Measurements from ENCODE around the gene SGCA.

SGCA gene

DNA sequence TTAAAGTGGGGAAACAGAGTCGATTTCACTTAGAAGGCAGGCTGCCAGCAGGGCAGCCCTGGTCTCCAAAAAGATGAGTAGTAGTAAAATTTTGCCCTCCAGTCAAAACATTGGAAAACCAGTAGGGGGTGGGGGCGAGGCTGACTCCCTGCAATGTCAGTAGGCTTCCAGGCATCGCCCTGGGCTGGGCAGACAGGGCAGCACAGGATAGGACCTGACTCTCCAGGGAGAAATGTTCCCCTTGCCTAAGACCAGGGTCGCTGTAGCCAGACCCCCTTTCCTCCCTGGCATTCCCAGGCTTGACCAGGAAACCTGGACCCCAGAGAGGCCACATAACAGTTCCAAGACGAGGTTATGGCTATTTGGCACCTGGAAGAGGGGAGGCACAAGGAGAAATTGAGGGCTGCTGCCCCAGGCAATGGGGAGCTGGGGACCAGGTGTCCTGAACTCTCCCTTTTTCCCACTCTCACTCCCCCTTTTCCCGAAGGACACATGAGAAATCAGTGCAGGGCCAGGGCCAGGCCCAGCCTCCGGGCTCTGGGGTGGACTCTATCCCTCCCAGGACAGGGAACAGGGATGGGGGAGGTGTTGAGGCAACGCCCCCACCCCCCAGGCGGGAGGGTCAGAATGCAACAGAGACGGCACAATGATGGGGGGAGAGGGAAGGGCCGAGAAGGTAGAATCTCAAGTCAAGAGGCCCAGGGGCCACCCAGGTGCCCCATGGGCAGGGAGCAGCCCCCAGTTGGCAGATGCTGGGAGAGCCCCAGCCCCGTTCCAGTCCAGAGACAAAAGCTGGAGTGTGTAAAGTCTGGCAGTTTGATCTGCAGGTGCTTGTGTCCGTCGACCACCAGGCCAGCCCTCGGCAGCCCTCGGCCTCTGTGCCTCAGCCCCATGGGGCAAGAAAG is 31.3 kb upstream of the SGCA start:
- DNase-seq = no peak

DNA sequence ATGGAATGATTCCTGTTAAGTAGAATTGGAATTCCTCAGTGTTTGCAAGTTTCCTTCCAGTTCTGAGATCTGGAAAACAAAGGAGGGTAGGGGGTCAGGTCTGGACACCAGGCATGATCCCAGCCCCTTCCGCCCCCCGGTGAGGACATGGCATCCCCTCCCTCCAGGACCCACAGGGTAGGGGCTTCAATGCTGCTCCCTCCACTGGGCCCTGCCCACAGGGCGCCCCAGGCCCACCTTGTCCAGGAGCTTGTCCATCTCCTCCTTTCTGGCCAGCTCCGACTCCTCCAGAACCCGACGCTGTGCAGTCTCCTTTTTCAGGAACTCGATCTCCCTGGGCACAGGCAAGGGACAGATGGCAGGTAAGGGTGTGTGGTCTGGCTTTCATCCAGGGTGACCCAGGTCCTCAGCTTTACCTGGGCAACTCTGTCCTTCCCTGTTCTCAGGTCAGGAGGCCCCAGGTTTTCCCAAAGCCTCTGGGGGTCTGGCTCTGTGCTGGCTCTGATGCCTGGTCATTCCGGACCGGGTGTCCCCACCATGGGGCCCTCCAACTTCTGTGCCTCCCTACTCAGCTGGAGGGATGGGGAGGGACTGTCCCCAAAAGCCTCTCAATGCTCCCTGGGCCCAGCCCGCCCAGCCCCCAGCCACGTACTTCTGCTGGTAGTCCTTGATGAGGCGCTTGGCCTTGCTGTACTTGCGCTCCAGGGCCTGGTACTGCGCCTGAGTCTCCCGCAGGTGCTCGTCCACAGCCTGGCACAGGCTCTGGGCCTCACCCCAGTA is 30.3 kb upstream of the SGCA start:
- no peak for DNase-seq

DNA sequence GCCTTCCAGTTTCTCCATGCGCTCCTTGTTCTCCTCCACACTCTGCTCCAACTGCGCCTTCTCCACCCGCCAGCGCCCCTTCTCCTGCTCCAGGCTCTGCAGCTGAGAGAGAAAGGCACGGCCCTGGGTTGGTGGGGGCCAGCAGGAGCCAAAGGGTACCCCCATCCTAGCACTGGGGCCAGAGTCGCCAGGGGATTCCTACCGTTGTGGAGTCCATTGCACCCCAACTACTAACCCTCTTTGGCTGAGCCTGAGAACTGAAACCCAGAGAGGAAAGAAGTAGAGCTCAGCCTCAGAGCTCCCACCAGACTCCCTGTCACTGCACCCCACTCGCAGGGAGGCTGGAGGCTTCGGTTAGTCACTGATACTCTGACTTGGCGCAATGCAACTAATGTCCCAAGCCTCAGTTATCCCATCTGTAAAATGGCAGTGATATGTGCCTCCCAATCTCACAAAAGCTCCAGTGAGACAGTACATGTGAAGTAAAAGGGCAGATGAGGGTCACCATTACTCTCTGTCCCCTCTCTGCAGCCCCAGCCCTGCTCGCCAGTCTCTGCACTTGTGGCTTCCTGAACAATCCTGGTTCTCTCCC is 29.6 kb upstream of the SGCA start:
- no peak for DNase-seq

DNA sequence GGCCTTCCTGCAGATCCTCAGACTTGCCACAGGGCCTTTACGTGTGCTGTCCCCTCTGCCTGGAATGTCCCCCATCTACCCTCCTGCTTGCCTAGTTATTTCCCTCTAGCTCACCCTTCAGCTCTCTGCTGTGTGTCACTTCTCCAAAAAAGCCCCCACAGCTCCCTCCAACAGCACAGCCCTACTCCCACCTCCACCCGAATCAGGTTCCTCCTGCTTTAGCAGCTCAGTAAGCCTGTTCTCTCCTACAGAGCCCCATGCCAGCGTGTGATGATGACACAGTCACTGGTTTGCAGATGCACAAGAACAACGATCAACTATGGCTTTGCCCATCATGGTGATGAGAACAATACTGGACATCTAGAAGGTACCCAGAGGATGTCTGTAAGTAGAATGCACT is 28.8 kb upstream of the SGCA start:
- peak; percentile 70 to 85 (median 77) for DNase-seq

DNA sequence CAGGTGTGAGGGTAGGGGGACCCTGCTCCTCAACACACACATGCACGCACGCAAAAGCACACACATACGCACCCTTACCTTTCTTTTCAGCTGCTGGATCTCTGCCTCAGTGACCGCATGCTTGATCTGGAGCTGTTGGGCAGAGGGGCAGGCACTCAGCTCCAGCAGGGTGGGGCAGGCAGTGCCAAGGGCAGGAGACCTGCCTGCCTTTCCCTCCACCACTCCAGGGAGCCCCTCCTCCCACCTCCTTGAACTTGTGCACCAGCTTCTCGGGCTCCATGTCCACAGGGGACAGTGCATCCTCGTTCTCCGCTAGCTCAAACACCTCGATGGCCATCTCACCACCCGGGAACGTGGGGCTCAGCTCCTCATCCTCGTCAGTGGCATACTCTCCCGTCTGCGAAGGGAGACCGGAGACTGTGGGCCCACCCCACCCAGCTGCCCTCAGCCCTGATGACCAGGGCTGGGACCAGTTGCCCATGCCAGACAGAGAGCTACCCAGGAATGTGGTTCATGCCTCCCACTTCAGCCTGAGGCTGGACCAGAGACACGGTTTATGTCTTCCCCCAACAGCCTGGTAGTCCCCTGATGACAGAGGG is 26.5 kb upstream of the SGCA start:
- no peak for DNase-seq

DNA sequence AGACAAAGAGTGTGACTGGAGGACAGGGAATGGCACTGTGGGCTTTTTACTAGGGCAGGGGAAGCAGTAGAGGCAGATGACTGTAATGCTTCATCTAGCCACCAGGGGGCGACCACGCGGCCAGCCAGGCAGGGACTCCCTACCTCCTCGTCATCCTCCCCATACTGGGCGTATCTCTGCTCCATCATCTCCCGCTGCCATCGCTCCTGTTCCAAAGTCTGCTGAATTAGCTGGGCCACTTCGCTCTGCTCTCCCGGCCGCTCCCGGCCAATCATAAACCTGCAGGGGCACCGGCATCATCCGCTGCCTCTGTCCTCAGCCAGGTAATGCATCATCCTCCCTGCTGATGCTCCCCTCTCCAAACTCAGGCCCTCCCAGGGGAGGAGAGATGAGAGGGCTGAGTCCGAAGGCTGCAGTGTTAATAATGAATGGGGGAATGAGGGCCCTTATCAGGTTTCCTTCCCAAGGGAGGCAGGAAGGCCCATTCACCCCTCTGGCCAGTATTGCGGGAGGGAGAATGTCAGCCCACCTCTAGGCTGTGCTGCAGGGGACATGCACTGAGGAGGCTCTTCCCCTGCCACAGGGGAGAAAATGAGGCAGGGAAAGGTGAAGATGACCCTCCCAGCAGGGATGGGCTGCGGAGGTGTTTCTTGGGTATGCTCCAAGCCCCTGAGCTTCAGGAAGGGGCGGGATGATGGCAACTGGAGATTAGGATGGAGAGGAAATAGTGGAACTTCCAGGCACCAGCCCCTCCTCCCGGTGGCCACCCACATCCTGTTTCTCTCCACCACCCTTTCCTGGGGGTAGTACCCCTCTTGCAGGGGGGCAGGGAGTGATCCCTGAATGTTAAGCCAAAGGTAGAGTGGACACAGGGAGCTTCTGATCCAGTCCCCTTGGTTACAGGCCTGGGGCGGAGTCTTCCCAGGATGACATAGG is 25.6 kb upstream of the SGCA start:
- DNase-seq = peak; percentile 83 to 84 (median 83)

DNA sequence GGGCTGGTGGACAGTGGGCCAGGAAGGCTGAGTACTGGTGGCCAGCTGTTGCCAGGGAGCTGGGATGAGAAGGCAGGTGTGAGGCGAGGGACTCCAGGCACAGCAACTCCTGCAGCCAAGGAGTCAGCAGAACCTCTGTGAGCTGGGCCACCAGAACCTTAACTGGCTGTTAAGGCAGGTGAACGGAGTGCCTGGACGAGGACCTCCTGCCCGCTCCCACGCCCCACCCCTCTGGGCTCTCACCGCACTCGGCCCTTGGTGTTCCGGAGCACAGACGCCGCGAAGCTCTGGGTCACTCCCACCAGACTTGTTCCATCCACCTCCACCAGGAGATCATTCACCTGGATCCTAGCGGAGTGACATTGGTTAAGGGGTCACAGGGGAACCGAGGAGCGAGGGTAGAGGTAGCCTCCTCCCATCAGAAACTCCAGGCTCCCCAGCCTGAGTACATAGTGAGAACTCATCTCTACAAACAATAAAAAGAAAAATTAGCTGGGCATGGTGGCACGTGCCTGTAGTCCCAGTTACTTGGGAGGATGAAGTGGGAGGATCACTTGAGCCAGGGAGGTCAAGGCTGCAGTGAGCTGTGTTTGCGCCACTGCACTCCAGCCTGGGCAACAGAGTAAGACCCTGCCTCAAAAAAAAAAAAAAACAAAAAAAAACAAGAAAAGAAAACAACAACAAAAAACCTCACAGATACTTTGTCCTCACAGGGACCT is 24.6 kb upstream of the SGCA start:
- DNase-seq = no peak

DNA sequence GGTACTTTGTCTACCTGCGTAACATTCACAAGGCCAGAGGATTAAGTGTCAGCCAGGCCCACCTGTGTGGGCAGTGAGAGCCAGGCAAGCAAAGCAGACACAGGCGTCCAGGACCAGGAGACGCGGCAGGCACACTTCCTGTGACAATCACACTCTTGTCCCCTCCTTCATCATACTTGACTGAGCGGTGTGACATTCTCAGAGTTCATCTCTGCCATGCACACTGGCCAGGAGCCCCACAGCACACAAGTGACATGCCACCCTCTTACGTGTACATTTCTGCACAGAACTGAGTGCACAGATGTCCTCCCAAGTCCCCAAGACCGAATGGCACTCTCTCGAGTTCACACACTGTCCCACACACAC is 24.1 kb upstream of the SGCA start:
- no peak for DNase-seq

DNA sequence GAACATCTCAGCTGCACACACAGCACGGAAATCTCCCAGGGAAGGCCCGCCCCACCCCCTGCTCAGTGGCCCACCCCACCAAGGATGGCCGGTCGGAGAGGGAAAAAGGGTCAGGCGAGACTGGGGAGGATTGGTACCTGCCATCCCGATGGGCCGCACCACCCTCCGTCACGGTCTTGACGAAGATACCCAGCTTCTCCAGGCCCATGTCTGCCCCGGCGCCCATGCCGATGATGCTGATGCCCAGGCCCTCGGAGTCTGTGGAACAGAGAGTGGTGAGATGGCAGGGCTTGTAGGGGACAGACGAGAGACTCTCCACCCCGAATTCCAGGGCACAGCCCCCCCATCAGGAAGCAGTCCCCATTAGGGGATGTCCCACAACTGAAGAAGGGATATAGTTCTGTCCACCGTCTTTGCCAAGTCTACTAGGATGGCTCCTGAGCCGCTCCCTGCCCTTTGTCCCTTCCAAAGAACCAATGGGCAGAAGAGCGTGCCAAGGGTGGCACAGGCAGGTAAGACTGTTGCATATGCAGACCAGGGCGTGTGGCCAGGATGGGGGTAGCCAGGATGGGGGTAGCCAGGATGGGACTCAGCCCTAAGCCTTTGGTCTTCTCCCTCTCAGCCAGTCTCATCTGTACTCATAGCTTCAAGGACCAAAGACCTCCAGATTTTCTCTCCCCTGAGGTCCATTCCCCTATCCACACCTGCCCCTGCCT is 22.2 kb upstream of the SGCA start:
- no peak for DNase-seq

DNA sequence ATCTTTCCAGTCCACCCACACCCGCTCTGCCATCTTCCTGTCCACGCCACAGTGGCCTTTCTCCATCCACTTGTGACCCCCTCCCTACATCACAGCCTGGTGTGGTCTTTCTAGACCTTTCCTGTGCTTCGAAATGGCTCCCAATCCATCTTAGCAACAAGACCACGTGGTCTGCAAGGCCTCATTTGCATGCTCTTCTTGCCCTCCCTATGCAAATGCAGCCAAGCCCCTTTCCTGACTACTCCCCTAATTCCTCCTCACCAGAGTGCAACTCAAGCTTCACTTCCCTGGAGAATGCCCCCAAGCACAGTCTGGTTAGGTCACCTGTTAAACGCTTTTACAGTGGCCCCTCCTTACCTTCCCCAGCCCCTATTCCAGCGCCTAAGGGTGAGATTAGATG is 21.4 kb upstream of the SGCA start:
- no peak for DNase-seq

DNA sequence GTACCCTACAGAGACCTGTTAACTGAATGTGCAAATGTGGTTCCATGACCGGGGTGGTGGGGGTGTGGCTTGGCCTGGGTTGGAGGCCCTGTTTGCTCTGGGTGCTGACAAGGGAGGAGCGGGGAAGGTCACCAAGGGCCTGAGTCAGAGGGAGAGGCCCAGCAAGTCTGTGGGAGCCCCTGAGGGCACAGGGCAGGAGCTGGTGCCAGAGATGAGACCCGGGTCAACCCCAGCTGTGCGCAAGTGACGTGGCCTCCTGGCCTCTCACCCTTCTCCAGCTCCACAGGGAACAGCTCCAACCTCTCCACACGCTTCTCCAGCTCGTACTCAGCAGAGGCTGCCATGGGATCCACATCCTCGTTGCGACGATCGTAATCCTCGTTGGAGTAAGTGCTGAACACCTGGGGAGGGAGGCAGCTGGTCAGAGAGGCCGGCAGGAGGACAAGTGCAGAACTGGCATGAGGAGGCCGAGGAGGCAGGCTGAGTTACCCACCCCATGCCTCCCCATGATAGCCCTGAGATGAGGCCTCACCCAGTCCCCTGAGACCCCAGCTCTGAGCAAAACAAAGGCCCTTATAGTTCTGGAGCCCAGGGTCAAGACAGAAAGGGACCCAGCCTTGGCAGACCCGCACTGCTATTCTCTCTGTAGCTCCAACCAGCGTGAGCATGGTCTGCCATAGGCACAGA is 20.8 kb upstream of the SGCA start:
- DNase-seq = peak in 1 of 3 donors; percentile 44

DNA sequence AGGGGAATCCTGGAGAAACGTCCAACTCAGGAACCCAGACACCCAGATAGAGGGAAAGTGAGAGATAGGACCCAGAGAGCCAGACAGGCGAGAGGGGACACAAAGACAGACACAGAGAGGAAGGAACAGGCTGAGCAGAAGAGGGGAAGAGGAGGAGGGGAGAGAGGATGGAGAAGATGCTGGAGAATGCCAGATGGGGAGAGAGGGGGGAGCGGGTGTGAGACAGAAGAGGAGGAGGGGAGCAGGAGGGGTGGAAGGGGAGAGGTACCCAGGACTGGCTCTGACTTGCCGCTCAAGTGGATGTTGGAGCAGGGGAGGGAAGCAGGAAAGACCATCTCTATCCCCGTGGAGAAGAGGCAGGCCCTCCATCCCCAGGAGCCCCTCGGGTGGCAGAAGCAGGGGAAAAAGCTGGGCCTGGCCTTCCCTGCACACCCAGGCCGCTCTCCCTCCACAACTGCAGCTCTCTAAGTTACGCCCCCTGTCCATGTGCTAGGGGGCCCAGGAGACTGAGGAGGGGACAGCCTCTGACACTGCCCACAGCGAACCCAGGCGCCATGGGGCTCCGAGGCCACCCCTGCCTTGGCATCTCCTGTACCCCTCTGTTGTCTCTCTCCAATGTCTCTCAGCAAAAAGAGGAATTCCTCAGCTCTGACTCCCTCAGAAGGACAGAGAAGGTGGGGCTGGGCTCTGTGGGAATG is 20.1 kb upstream of the SGCA start:
- no peak for DNase-seq

DNA sequence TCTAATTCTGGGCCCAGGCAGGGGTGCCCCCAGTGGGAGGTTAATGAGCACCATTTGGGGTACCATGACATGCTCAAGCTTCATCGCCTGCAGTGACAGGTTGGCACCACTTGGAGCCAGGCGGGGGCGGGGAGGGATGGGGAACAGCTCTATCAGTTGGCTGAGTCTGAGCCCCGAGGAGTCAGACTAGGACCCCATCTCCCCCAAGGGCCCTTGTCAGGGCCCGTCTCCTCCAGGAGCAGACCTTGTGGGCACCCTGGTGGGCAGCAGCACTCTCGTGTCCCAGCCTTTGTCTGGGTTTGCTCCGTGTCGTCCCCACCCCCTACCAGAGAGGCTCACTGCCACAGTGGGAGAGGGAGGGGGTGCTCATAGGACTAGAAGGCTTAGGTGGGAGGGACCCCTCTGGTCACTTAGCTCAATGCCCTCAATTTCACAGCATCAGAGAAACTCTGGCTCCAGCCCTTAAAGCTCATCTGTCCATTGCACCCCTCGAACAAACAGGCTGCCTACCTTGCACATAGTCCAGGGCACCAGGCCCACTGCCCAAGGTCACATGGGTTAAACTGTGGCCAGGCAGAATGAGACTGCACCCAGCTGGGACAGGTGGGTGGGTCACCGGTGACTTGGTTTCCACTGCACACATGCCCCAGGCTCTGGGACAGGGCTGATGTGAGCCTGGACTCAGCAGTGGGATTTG is 19.4 kb upstream of the SGCA start:
- peak in 1 of 3 donors; percentile 51 for DNase-seq

DNA sequence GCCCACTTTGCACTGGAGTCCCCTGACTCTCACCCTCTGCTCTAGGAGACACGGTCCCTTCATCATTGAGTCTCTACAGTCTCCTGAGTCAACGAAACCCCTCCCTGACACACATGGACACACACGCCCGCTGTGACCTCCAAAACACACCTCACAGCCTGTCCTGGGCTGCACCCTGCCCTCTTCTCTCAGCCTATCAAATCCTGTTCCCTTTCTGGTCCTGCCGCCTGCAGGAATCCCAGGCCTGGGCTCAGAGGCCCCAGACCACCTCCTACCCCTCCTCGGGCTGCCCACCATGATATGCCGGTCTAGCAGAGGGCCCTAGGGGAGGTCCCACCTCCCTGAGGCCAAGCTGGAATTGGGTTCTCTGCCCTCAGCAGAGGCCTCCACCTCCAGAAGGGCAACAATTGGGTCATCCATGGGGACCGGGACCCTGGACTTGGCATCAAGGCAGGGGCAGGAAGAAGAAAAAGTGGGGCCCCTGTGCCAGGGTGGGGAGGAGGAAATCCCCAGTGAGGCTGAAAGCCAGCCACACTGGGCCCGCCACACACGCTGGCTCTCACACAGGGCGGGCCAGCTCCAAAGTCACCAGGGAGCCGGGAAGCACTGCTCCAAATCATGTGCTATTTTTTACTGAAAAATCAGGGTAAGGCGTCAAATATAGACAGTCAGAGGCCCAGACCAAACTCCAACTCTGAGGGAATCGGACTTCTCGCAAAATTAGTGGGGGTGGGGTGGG is 18.7 kb upstream of the SGCA start:
- DNase-seq = no peak

DNA sequence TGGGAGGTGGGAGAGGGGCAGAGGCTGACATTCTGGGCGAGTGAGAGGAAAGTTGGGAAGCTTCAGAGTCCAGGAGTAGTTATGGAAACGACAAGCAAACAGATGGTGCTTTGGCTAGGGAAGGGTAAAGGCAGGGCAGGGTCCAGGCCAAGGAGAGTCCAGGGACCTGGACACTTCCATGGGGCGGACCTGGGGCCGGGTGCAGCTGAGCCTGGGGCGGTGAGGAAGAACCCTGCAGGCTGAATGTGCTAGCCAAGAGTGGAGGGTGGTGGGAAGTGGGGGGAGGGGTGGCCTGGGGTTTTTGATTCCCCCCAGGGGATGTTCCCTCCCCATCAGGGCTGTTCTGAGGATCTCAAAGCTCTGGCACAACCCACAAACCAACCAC is 18.0 kb upstream of the SGCA start:
- DNase-seq = no peak

DNA sequence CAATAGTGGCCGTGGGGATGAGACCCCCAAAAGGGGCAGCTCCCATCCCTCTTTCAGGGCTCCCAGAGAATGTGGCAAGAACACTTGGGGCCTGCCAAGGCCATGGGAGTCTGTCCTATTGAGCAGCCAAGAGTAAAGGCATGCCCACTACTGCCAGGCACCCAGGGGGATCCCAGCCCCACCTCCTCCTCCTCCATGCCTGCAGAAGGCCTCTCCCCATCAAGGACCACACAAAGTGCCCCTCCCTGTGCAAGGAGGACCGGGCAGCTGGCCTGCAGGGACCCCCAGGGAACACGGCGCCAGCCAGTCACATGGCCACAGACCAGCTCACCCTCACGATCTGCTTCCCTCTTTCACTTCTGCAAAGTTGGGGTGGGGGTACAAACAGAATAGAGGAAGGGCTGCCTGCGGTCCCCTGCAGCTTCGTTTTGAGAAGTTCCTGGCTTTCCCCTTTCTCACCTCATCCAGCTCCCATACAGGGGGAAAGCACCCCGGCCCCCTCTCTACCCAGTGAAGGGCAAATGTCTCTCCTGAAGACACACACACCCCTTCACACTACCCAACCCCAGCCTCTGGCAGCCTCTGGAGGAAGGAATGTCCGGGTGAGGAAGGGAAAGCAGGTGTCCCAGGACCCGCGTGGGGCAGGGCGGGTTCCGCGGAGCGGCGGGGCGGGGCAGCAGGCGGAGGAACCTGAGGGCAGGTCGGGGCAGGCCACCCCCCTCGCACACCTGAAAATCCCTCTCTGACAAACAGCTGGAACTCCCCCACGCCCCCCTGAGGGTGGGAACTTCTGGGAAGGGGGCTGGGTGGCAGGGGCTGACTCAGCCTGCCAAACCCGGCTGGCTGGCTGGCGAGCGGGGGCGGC is 17.3 kb upstream of the SGCA start:
- DNase-seq = peak; percentile 90 to 93 (median 90)

DNA sequence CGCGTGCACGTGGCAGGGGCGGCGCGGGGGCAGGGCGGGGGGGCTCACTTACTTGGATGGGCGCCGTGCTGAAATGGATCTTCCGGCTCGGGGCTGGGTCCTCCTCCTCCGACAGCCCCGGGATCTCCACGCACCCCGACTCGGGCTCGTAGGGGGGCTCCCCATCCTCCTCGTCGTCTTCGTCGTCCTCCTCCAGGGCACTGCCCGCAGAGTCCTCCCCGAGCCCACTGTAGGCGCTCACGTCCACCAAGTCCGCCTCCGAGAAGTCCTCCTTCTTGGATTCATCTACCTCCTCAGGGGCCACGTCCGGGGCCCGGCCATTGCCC is 16.8 kb upstream of the SGCA start:
- DNase-seq = peak in 1 of 3 donors; percentile 41

All from suppressor macrophage treated with lipopolysaccharide for 1 hour (primary cell).